Measurements from ENCODE around the gene BCL7A.

Gene BCL7A

GRCh38 chr12:122028905-122029560 is 7.3 kb downstream of the BCL7A start:
- no peak overlapping the region for H2AFZ ChIP-seq (ENCODE audit: low read length)
- no peaks in the 10 kb centered on the region for H4K20me1 ChIP-seq (ENCODE audit: insufficient read depth, low read length)
- H3K36me3 ChIP-seq (replicated peaks; ENCODE audit: insufficient read depth, low read length): no peaks in the 10 kb centered on the region
- no peaks in the 10 kb centered on the region for H3K9me3 ChIP-seq (replicated peaks; ENCODE audit: insufficient read depth, low read length)
- no peaks in the 10 kb centered on the region for H3K79me2 ChIP-seq (ENCODE audit: low read length)
- H3K9me2 ChIP-seq (replicated peaks; ENCODE audit: insufficient read depth, low read length): no peaks in the 10 kb centered on the region
- no peak overlapping the region for H3K27ac ChIP-seq (ENCODE audit: low read length)
- no peaks in the 10 kb centered on the region for H3K27me3 ChIP-seq (replicated peaks; ENCODE audit: insufficient read depth, low read length)
- H3K4me2 ChIP-seq (ENCODE audit: low read depth, low read length): no peak overlapping the region
- H3K4me1 ChIP-seq (ENCODE audit: low read length): no peaks in the 10 kb centered on the region
- H3K4me3 ChIP-seq (ENCODE audit: low read length): no peak overlapping the region
- TF ChIP-seq, protein P1, sequence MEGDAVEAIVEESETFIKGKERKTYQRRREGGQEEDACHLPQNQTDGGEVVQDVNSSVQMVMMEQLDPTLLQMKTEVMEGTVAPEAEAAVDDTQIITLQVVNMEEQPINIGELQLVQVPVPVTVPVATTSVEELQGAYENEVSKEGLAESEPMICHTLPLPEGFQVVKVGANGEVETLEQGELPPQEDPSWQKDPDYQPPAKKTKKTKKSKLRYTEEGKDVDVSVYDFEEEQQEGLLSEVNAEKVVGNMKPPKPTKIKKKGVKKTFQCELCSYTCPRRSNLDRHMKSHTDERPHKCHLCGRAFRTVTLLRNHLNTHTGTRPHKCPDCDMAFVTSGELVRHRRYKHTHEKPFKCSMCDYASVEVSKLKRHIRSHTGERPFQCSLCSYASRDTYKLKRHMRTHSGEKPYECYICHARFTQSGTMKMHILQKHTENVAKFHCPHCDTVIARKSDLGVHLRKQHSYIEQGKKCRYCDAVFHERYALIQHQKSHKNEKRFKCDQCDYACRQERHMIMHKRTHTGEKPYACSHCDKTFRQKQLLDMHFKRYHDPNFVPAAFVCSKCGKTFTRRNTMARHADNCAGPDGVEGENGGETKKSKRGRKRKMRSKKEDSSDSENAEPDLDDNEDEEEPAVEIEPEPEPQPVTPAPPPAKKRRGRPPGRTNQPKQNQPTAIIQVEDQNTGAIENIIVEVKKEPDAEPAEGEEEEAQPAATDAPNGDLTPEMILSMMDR (IDR thresholded peaks at IDR 0.05; ENCODE audit: low read length): no peak
- TF ChIP-seq EZH2phosphoT487 (IDR thresholded peaks at IDR 0.05; ENCODE audit: low read length) (no peak), EZH2 (optimal IDR thresholded peaks at IDR 0.05; ENCODE audit: low read depth, low read length) (no peak)
- no peaks in the 10 kb centered on the region for H3F3A ChIP-seq (ENCODE audit: insufficient read depth, low read length)
- DNase-seq: no peak
- no peak overlapping the region for H3K9ac ChIP-seq (ENCODE audit: low read length)

DNA sequence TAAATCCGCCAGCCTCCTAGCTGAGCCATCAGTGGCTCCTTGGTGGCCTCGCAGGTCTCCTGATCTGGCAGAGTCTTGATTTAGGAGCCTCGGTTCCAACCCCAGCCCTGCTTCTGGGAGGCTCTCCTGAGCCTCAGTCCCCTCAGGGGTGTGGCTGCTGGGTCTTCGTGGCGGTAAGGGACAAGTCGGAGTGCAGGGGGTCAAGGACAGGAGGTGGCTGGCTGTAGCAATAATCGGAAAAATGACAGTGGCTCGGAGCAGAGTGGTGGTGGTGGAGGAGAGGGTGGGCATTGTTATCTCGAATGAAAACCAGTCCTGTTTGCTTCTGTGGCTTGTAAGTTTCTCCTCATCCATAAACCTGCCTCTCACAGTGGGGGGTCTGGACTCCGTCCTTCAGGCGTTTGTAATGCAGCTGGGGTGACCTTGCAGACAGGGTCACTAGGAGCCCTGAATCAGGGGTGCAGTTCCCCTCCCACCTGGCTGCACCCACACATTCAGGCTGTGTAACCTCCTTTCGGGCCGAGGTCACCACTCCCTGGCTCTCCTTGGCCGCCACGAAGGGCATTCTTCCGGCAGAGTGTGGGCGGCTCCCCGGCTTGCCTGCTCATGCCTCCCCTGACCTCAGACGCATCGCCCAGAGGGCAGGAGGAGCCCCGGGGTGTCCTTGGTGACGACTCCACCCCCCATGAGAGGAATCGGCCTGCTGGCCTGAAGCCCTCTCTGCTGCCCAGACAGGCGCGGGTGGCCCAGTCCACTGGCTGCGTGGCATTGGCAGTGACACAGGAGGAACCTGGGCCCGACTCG is 8.1 kb downstream of the BCL7A start:
- Histone ChIP-seq H3K36me3 (replicated peaks; ENCODE audit: insufficient read depth, low read length) (no peaks in the 10 kb centered on the region), H3K27me3 (replicated peaks; ENCODE audit: insufficient read depth, low read length) (no peaks in the 10 kb centered on the region), H4K20me1 (ENCODE audit: insufficient read depth, low read length) (no peaks in the 10 kb centered on the region), H3F3A (ENCODE audit: insufficient read depth, low read length) (no peaks in the 10 kb centered on the region), H3K4me3 (ENCODE audit: low read length) (no peak overlapping the region), H3K4me2 (ENCODE audit: low read depth, low read length) (no peak overlapping the region), H3K79me2 (ENCODE audit: low read length) (no peaks in the 10 kb centered on the region), H2AFZ (ENCODE audit: low read length) (no peak overlapping the region), H3K9me3 (replicated peaks; ENCODE audit: insufficient read depth, low read length) (no peaks in the 10 kb centered on the region), H3K27ac (ENCODE audit: low read length) (no peak overlapping the region), H3K9me2 (replicated peaks; ENCODE audit: insufficient read depth, low read length) (no peaks in the 10 kb centered on the region), H3K9ac (ENCODE audit: low read length) (no peak overlapping the region), H3K4me1 (ENCODE audit: low read length) (no peaks in the 10 kb centered on the region)
- DNase-seq: no peak
- TF ChIP-seq EZH2phosphoT487 (IDR thresholded peaks at IDR 0.05; ENCODE audit: low read length) (no peak), EZH2 (optimal IDR thresholded peaks at IDR 0.05; ENCODE audit: low read depth, low read length) (no peak)
- TF ChIP-seq, protein P1 (IDR thresholded peaks at IDR 0.05; ENCODE audit: low read length): no peak

GRCh38 chr12:122030424-122031035 is 8.8 kb downstream of the BCL7A start:
- H3K27ac ChIP-seq (ENCODE audit: low read length): no peak overlapping the region
- no peaks in the 10 kb centered on the region for H4K20me1 ChIP-seq (ENCODE audit: insufficient read depth, low read length)
- no peaks in the 10 kb centered on the region for H3K36me3 ChIP-seq (replicated peaks; ENCODE audit: insufficient read depth, low read length)
- no peak overlapping the region for H3K4me2 ChIP-seq (ENCODE audit: low read depth, low read length)
- H3K4me3 ChIP-seq (ENCODE audit: low read length): no peak overlapping the region
- no peak overlapping the region for H2AFZ ChIP-seq (ENCODE audit: low read length)
- H3F3A ChIP-seq (ENCODE audit: insufficient read depth, low read length): no peaks in the 10 kb centered on the region
- no peaks in the 10 kb centered on the region for H3K79me2 ChIP-seq (ENCODE audit: low read length)
- no peak for DNase-seq
- TF ChIP-seq EZH2 (optimal IDR thresholded peaks at IDR 0.05; ENCODE audit: low read depth, low read length) (no peak), EZH2phosphoT487 (IDR thresholded peaks at IDR 0.05; ENCODE audit: low read length) (no peak)
- TF ChIP-seq, protein P1 (IDR thresholded peaks at IDR 0.05; ENCODE audit: low read length): no peak
- H3K4me1 ChIP-seq (ENCODE audit: low read length): no peaks in the 10 kb centered on the region
- H3K9me2 ChIP-seq (replicated peaks; ENCODE audit: insufficient read depth, low read length): no peaks in the 10 kb centered on the region
- H3K9ac ChIP-seq (ENCODE audit: low read length): no peak overlapping the region
- H3K9me3 ChIP-seq (replicated peaks; ENCODE audit: insufficient read depth, low read length): no peaks in the 10 kb centered on the region
- no peaks in the 10 kb centered on the region for H3K27me3 ChIP-seq (replicated peaks; ENCODE audit: insufficient read depth, low read length)
